Transverse colon (tissue), 4 donors: ENCODE data around the gene ZNF90. TPM values are rescaled to one million over a fixed set of nuclear protein-coding genes. Genes with fewer than 3 reads are reported as not detected.
"Not testable (repeated sequence)": the region's sequence is repeated elsewhere in the genome, so short reads cannot be mapped to it uniquely, and the experiment has no call there.

Source experiments
- DNase-seq: peaks from one replicate; pipeline ENCODE4 v3.0.0-alpha.2; 2019
- H3K27ac ChIP-seq, 4 donors: fragments of 200-600 bp; sonication (generic); 2 replicates each; pipeline ENCODE4 v1.5.1; 2016 to 2018; ENCODE audit warnings: inconsistent platforms in 4 of 4
- H3K27me3 ChIP-seq: fragments of 200-600 bp; sonication (generic); 2 replicates; pipeline ENCODE4 v1.5.1; 2017; ENCODE audit warnings: inconsistent platforms
- H3K36me3 ChIP-seq, 4 donors: fragments of 200-600 bp; sonication (generic); 2 replicates each; pipeline ENCODE4 v1.5.1; 2017 to 2019; ENCODE audit warnings: inconsistent platforms in 4 of 4
- H3K4me1 ChIP-seq, 4 donors: fragments of 200-600 bp; sonication (generic); 2 replicates each; pipeline ENCODE4 v1.5.1; 2017 to 2020; ENCODE audit warnings: inconsistent platforms in 4 of 4
- H3K4me3 ChIP-seq, 4 donors: fragments of 200-600 bp; sonication (generic); 1 replicate in 1 of 4; 2 replicates in 3 of 4; pipeline versions ENCODE4 v1.5.1 to v1.6.1; 2017 to 2019; ENCODE audit warnings: inconsistent platforms in 4 of 4
- H3K9me3 ChIP-seq, 2 donors: fragments of 200-600 bp; sonication (generic); 2 replicates each; pipeline ENCODE4 v1.5.1; 2017 to 2019; ENCODE audit warnings: inconsistent platforms in 2 of 2
- EP300 ChIP-seq: sonication (generic); formaldehyde crosslinking; IDR thresholded peaks from one replicate; pipeline ENCODE4 v1.6.1; 2017; ENCODE audit warnings: antibody characterized with exemption, low read depth
- POLR2A ChIP-seq: fragments of 450-650 bp; IDR thresholded peaks from one replicate; pipeline ENCODE4 v1.6.1; 2016; ENCODE audit warnings: antibody characterized with exemption, mild to moderate bottlenecking, moderate library complexity
- POLR2AphosphoS5 ChIP-seq, 3 donors: sonication (generic); formaldehyde crosslinking; IDR thresholded peaks; one replicate each; pipeline ENCODE4 v1.6.1; 2016; ENCODE audit warnings: antibody characterized with exemption in 3 of 3
- WGBS, 2 donors: methylation state at CpG; one replicate each; pipeline ENCODE4 v1.1.5; 2018; ENCODE audit warnings: low coverage in 1 of 2; 5-methylcytosine and 5-hydroxymethylcytosine counted together
- in situ Hi-C, 4 donors: fragments of 200-750 bp; cut with MboI; loops; one replicate each; pipeline versions ENCODE4 v1.15.0 to v1.15.1; 2017; ENCODE audit warnings: low sequenced_read_pairs in 3 of 4, low pct_ligation_motif_present in 1 of 4, low pct_unique_long_range_greater_than_20kb in 1 of 4
- intact Hi-C: fragments of 100-400 bp; cut with DNase I; formaldehyde crosslinking; loops from one replicate; pipeline ENCODE4 v1.15.1; 2023; ENCODE audit warnings: low total_unique reads
- total RNA-seq, 4 donors: library from RNA; depleted of rRNA; stranded (reverse); fragments of >200 nt; gene quantifications; one replicate each; pipeline ENCODE4 v1.1.0, GENCODE V29; 2016
- TF ChIP-seq, protein P1 (sequence below), 5 experiments: fragments of 200-600 bp in 3 of 5; fragments of 450-650 bp in 2 of 5; sonication (generic) in 3 of 5; IDR thresholded peaks; 1 replicate in 2 of 5; 2 replicates in 3 of 5; pipeline ENCODE4 v1.5.1; 2016 to 2017; ENCODE audit warnings: antibody characterized with exemption in 5 of 5, inconsistent platforms in 3 of 5, mild to moderate bottlenecking in 2 of 5, moderate library complexity in 1 of 5

ZNF90 gene
- total RNA-seq, 4 donors from 2014 or later = 3.4 to 24.5 (median 7.0) TPM

DNA sequence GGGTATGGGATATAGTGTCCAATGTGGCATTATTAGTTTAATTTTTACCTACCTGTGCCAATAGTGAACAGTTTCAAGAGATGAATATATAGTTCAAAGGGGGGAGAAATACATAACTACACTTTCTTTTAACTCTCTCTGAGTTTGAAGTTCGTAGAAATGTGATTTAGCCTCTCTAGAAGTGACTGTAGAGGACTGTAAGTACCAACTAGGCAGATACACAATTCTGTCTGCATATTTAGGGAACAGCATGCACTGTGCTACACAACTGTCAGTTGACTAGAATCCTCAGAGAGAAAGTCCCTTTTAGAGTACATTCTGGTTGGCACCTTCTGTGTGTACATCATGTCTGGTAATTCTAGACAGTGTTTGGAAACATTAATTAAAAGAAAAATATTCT is 17.5 kb upstream of the ZNF90 start:
- no peak overlapping the region for H3K4me3 ChIP-seq
- intact Hi-C loops = no loop called here
- no peak for DNase-seq
- H3K27ac ChIP-seq = no peak overlapping the region
- H3K27me3 ChIP-seq = no peaks in the 10 kb centered on the region
- TF ChIP-seq, protein P1, sequence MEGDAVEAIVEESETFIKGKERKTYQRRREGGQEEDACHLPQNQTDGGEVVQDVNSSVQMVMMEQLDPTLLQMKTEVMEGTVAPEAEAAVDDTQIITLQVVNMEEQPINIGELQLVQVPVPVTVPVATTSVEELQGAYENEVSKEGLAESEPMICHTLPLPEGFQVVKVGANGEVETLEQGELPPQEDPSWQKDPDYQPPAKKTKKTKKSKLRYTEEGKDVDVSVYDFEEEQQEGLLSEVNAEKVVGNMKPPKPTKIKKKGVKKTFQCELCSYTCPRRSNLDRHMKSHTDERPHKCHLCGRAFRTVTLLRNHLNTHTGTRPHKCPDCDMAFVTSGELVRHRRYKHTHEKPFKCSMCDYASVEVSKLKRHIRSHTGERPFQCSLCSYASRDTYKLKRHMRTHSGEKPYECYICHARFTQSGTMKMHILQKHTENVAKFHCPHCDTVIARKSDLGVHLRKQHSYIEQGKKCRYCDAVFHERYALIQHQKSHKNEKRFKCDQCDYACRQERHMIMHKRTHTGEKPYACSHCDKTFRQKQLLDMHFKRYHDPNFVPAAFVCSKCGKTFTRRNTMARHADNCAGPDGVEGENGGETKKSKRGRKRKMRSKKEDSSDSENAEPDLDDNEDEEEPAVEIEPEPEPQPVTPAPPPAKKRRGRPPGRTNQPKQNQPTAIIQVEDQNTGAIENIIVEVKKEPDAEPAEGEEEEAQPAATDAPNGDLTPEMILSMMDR (IDR thresholded peaks at IDR 0.05) = no peak
- TF ChIP-seq POLR2A (no peak), POLR2AphosphoS5 (IDR thresholded peaks at IDR 0.05) (no peak), EP300 (no peak)
- in situ Hi-C loops = no loop called here
- H3K36me3 ChIP-seq = no peaks in the 10 kb centered on the region
- H3K4me1 ChIP-seq = no peaks in the 10 kb centered on the region
- H3K9me3 ChIP-seq = no peaks in the 10 kb centered on the region
- WGBS, 2 donors = 45 to 68% methylated on average over 1 of the region's 1 CpG

DNA sequence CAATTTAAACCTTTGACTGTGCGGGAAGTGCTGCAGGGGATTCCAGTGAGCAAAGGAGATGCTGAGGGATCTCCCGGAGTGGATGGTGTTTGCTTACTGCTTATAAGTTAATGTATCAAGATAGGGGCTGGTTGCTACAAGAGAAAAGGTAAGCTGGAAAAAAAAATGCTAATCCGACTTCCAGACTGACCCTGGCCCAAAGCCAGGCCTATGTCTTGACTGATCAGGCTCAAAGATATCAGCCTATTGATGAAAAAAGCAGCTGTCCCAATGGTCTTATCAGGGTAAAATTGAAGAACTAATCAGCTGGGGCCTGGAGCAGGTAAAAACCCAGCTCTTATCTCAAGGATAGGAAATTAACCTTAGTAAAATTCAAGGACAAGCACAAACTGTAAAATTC is 10.9 kb upstream of the ZNF90 start:
- Histone ChIP-seq H3K27ac (no peak overlapping the region), H3K36me3 (no peaks in the 10 kb centered on the region), H3K27me3 (no peaks in the 10 kb centered on the region), H3K4me1 (no peaks in the 10 kb centered on the region), H3K9me3 (no peaks in the 10 kb centered on the region), H3K4me3 (no peak overlapping the region)
- WGBS, 2 donors = 49 to 50% methylated on average over 3 of the region's 3 CpGs
- intact Hi-C loops (no loop called here), in situ Hi-C loops (no loop called here)
- TF ChIP-seq POLR2A (no peak), POLR2AphosphoS5 (IDR thresholded peaks at IDR 0.05) (no peak), EP300 (no peak)
- TF ChIP-seq, protein P1 (IDR thresholded peaks at IDR 0.05) = no peak
- no peak for DNase-seq

DNA sequence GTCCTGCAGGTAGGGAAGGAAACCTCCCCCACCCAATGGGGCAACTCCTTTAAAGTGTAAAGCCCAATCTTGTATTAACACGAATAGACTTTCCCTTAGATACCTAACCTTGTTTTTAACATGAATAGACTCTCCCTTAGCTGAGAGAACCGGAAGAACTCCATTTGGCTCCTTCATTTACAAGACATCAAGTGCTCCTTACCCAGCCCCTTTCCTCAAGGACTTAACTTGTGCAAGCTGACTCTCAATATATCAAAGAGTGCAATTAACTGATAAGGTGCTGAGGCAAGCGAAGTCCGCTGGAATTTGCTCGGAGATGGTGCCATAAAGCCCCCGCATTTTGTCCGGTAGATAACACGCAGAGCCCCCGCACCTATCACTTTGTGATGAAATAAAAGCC is 9.9 kb upstream of the ZNF90 start:
- no peaks in the 10 kb centered on the region for H3K4me1 ChIP-seq
- no peak overlapping the region for H3K4me3 ChIP-seq
- H3K27ac ChIP-seq = no peak overlapping the region
- H3K27me3 ChIP-seq = no peaks in the 10 kb centered on the region
- no peaks in the 10 kb centered on the region for H3K36me3 ChIP-seq
- TF ChIP-seq, protein P1 (IDR thresholded peaks at IDR 0.05) = no peak
- TF ChIP-seq POLR2AphosphoS5 (IDR thresholded peaks at IDR 0.05) (no peak), EP300 (no peak), POLR2A (no peak)
- 19 to 39% methylated on average over 6 to 9 of the region's 9 CpGs for WGBS, 2 donors
- H3K9me3 ChIP-seq = no peaks in the 10 kb centered on the region
- in situ Hi-C loops (no loop called here), intact Hi-C loops (no loop called here)
- DNase-seq = no peak

DNA sequence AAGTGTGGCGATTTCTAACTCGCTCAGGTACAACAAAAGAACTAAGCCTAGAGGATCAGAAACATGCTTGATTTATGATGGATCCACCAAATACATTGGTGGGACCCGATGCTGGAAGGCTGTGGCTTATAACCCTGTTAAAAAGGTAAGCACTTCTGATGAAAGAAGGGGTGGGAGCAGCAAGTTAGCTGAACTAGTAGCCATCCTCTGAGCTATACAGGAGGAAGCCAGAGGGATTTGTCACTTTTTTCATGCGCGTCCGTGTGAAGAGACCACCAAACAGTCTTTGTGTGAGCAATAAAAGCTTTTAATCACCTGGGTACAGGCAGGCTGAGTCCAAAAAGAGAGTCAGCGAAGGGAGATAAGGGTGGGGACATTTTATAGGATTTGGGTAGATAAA is 9.2 kb upstream of the ZNF90 start:
- H3K4me3 ChIP-seq, in situ Hi-C loops, H3K9me3 ChIP-seq, H3K27me3 ChIP-seq, intact Hi-C loops, H3K4me1 ChIP-seq, H3K27ac ChIP-seq, DNase-seq, H3K36me3 ChIP-seq: not testable (repeated sequence)
- WGBS, 2 donors = 46% methylated on average over 6 to 7 of the region's 7 CpGs

DNA sequence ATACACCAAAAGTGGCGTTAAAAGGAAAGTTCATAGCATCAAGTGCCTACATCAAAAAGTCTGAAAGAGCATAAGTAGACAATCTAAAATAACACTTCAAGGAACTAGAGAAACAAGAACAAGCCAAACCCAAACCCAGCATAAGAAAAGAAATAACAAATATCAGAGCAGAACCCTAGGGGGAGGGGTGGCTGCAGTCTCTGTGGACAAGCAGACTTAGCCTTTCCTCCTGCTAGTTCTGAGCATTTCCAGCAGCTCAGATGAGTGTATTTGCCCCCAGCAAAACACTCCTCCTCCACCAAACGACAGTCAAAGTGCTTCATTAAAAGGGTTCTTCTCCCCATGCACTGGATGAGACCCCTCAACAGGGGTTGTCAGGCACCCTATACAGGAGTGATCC is 7.1 kb upstream of the ZNF90 start:
- intact Hi-C loops (no loop called here), in situ Hi-C loops (no loop called here)
- H3K4me1 ChIP-seq = no peaks in the 10 kb centered on the region
- H3K36me3 ChIP-seq = no peaks in the 10 kb centered on the region
- no peak overlapping the region for H3K27ac ChIP-seq
- no peaks in the 10 kb centered on the region for H3K9me3 ChIP-seq
- whole genome bisulfite sequencing, 2 donors = 68 to 75% methylated on average over 1 to 2 of the region's 2 CpGs
- H3K27me3 ChIP-seq = no peaks in the 10 kb centered on the region
- DNase-seq = no peak
- H3K4me3 ChIP-seq = no peak overlapping the region
- TF ChIP-seq, protein P1 (IDR thresholded peaks at IDR 0.05) = no peak
- TF ChIP-seq EP300 (no peak), POLR2A (no peak), POLR2AphosphoS5 (IDR thresholded peaks at IDR 0.05) (no peak)
